NB4 (cell line): Measurements from ENCODE around the gene PPIH.

ENCODE experiments used
- MYC ChIP-seq: IDR thresholded peaks from 2 replicates; pipeline ENCODE4 v1.6.1; 2011; ENCODE audit warnings: low read depth, low read length
- POLR2A ChIP-seq: IDR thresholded peaks from 2 replicates; pipeline ENCODE4 v1.6.1; 2011; ENCODE audit warnings: mild to moderate bottlenecking; ENCODE audit not compliant: insufficient read length; ENCODE audit errors: extremely low read depth
- TF ChIP-seq, protein P1 (sequence below): IDR thresholded peaks from one replicate; pipeline ENCODE4 v1.5.1; 2012; ENCODE audit warnings: low read depth, low read length

DNA sequence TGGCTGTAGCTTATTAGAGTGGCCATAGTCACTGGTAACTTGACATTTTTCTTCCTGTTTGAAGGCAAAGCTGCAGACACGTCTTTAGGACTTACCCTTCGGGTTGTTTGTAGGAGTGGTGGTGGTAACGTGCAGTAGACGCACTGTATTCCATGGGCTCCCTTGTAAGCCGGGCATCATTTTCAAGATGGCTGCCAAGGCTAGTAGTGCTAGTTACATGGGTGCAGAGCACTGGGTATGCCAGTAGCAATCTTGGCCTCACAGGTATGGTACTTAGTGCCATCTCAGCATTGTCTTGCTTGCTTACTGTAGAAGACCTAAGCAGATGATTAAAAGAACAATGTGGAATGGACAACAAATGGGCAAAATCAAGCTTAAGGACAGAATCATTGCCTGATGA, 25.9 kb downstream of the PPIH start:
- TF ChIP-seq, protein P1, sequence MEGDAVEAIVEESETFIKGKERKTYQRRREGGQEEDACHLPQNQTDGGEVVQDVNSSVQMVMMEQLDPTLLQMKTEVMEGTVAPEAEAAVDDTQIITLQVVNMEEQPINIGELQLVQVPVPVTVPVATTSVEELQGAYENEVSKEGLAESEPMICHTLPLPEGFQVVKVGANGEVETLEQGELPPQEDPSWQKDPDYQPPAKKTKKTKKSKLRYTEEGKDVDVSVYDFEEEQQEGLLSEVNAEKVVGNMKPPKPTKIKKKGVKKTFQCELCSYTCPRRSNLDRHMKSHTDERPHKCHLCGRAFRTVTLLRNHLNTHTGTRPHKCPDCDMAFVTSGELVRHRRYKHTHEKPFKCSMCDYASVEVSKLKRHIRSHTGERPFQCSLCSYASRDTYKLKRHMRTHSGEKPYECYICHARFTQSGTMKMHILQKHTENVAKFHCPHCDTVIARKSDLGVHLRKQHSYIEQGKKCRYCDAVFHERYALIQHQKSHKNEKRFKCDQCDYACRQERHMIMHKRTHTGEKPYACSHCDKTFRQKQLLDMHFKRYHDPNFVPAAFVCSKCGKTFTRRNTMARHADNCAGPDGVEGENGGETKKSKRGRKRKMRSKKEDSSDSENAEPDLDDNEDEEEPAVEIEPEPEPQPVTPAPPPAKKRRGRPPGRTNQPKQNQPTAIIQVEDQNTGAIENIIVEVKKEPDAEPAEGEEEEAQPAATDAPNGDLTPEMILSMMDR, result no peak
- TF ChIP-seq MYC (no peak), POLR2A (no peak)
